ENCODE measurements around the gene AHDC1. TPM values are rescaled to one million over a fixed set of nuclear protein-coding genes. Genes with fewer than 3 reads are reported as not detected.

Gene AHDC1
- total RNA-seq, 1 donor from 2014 or later = 205 TPM

DNA sequence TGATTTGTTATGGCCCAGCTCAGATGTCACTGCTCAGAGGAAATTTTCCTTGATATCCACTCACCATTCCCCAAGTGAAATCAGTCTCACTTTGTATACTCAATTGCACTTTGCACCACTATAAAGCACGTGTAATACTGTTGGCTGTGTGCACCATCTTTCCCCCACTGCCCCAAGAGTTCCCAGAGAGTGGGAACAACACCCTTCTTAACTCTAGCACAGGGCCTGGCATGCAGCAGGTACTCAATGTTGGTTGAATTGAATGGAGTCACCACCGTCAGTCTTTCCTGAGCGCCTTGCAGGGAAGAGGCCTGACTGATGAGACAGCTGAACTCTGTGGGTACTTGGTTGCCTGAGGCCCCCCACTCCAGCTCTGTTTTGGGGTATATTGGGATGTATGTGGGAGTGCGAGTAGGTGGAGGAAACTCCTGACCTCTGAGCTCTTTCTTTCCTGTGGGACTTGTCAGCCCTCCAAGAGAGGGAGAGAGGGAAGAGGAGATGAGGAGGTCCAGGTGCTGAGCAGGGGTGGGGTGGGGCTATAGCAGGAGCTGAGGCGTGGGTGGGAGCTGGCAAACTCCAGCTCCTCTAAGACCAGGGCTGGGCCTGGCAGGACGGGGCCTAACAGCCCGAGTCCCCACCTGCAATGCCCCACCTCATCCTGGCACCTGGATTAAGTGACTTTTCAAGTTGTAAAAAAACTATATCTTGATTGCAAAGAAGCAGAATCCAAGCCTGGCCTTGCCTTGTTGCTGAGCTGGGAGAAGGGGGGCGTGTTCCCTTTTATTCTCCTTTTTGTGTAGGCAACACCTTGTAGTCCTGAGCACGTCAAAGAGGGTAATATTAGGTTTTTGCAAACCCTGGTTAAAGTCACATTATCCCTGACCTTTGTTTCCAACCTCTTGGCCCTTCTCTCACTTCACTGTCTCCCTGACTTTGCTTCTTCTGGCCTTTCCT lies 94.5 kb downstream of the AHDC1 start:
- no peaks in the 10 kb centered on the region for H3K9me3 ChIP-seq
- no peak overlapping the region for H3K4me3 ChIP-seq
- H3K36me3 ChIP-seq = no peaks in the 10 kb centered on the region
- TF ChIP-seq, protein P1, sequence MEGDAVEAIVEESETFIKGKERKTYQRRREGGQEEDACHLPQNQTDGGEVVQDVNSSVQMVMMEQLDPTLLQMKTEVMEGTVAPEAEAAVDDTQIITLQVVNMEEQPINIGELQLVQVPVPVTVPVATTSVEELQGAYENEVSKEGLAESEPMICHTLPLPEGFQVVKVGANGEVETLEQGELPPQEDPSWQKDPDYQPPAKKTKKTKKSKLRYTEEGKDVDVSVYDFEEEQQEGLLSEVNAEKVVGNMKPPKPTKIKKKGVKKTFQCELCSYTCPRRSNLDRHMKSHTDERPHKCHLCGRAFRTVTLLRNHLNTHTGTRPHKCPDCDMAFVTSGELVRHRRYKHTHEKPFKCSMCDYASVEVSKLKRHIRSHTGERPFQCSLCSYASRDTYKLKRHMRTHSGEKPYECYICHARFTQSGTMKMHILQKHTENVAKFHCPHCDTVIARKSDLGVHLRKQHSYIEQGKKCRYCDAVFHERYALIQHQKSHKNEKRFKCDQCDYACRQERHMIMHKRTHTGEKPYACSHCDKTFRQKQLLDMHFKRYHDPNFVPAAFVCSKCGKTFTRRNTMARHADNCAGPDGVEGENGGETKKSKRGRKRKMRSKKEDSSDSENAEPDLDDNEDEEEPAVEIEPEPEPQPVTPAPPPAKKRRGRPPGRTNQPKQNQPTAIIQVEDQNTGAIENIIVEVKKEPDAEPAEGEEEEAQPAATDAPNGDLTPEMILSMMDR (IDR thresholded peaks at IDR 0.05) = no peak
- DNase-seq (ENCODE audit: low spot score in 2 of 2) = no peak
- no peak overlapping the region for H3K27ac ChIP-seq
- no peaks in the 10 kb centered on the region for H3K27me3 ChIP-seq
- H3K4me1 ChIP-seq = peaks cover 6 to 16% of the 10 kb centered on the region in 2 donors
- intact Hi-C loops (cut with DNase I) = no loop called here

- no peak for DNase-seq (ENCODE audit: low spot score in 2 of 2)
- Histone ChIP-seq H3K4me3 (no peak overlapping the region), H3K36me3 (no peaks in the 10 kb centered on the region), H3K27me3 (no peaks in the 10 kb centered on the region), H3K27ac (no peak overlapping the region), H3K4me1 (peaks cover 14 to 19% of the 10 kb centered on the region in 2 donors), H3K9me3 (no peaks in the 10 kb centered on the region)
- TF ChIP-seq, protein P1 (IDR thresholded peaks at IDR 0.05) = no peak
- intact Hi-C loops (cut with DNase I) = no loop called here
These were observed 95.8 kb downstream of the AHDC1 start for GRCh38 chr1:27507960-27508665.

DNA sequence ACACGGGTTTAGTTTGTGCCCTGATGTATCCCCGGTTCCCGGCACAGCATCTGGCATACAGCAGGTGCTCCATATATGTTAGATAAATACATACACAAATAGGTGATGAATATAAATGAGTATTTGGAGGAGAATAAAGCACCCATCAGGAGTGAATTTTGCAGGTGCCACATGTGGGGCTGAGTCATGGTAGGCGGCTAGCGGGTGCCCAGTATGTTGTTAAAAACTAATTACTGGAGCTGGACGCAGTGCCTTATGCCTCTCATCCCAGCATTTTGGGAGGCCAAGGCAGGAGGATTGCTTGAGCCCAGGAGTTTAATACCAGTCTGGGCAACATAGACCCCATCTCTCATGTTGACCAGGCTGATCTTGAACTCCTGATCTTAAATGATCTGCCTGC lies 97.2 kb downstream of the AHDC1 start:
- DNase-seq (ENCODE audit: low spot score in 2 of 2) = no peak
- peaks cover 14 to 19% of the 10 kb centered on the region in 2 donors for H3K4me1 ChIP-seq
- H3K4me3 ChIP-seq = no peak overlapping the region
- TF ChIP-seq, protein P1 (IDR thresholded peaks at IDR 0.05) = no peak
- no peak overlapping the region for H3K27ac ChIP-seq
- intact Hi-C loops (cut with DNase I) = no loop called here
- H3K36me3 ChIP-seq = no peaks in the 10 kb centered on the region
- no peaks in the 10 kb centered on the region for H3K27me3 ChIP-seq
- no peaks in the 10 kb centered on the region for H3K9me3 ChIP-seq

DNA sequence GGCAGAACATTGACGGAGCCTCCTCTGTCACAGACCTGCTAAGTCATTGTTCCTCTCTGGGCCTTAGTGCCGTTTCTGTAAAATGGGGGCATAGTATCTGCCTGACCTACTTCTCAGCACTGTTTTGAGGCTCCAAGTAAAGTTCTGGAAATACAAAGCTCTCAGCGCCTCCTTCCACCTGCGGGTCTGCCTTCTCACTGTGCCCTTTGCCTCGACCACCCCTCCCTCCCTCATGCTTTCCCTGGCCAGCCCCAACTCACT lies 98.6 kb downstream of the AHDC1 start:
- no peaks in the 10 kb centered on the region for H3K36me3 ChIP-seq
- H3K27me3 ChIP-seq = no peaks in the 10 kb centered on the region
- no peak overlapping the region for H3K4me3 ChIP-seq
- intact Hi-C loops (cut with DNase I) = loop anchor here (2.0 kb wide), 1 partner anchor 15 kb away; no protein-coding TSS in a partner anchor
- no peaks in the 10 kb centered on the region for H3K9me3 ChIP-seq
- peaks cover 14 to 19% of the 10 kb centered on the region in 2 donors for H3K4me1 ChIP-seq
- H3K27ac ChIP-seq = peak overlapping the region; percentile 88 to 92
- DNase-seq (ENCODE audit: low spot score in 2 of 2) = no peak
- TF ChIP-seq, protein P1 (IDR thresholded peaks at IDR 0.05) = no peak

DNA sequence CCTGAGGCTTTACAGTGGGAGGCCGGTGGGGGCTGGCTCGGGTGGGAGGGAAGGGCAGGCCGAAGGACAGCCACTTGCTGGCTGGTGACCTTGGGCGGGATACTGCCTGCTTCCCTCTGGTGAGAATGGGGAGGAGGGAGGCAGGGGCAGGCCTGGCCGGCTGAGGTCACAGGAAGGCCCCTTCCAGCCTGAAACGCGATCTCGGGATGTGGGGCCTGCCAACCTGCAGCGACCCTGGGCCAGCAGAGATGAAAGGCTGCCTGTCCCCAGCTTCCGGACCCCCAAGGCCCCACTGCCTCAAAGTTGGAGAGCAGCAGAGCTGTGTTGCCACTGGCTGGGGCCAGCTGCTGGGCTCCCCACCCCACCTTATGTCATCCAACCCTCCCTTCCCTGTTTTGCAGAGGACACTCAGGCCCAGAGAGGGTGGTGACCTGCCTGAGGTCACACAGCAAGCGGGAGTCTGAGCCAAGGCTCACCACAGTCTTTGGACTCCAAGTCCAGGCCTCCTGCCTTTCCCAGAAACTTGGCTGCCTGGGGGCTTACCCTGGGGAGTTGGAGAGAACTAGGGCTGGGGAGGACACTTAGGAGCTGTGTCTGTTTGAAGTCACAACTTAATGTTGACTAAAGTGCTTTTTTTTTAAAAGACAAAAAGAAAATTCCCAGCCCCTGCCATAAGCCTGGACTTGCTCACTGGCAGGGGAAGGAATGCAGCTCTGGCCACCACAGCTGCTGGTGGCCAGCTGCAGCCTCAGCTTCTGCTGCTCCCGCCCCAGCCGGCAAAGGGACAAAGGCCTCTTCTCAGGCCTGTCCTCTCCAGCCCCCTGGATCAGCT lies 99.1 kb downstream of the AHDC1 start:
- no peaks in the 10 kb centered on the region for H3K36me3 ChIP-seq
- peak overlapping the region; percentile 88 to 92 for H3K27ac ChIP-seq
- peak overlapping the region in 1 of 2 donors; percentile 9 for H3K4me3 ChIP-seq
- H3K9me3 ChIP-seq = no peaks in the 10 kb centered on the region
- H3K4me1 ChIP-seq = peaks cover 14 to 19% of the 10 kb centered on the region in 2 donors
- intact Hi-C loops (cut with DNase I) = loop anchor here (2.0 kb wide), 1 partner anchor 16 kb away; no protein-coding TSS in a partner anchor
- TF ChIP-seq, protein P1 (IDR thresholded peaks at IDR 0.05) = no peak
- no peaks in the 10 kb centered on the region for H3K27me3 ChIP-seq
- DNase-seq (ENCODE audit: low spot score in 2 of 2) = peak in 1 of 2 donors; percentile 79
